ENCODE data around the gene ADGRD2. TPM values are rescaled to one million over a fixed set of nuclear protein-coding genes. Genes with fewer than 3 reads are reported as not detected.

ADGRD2 gene
- total RNA-seq, 1 experiment from 2014 or later, result not detected

DNA sequence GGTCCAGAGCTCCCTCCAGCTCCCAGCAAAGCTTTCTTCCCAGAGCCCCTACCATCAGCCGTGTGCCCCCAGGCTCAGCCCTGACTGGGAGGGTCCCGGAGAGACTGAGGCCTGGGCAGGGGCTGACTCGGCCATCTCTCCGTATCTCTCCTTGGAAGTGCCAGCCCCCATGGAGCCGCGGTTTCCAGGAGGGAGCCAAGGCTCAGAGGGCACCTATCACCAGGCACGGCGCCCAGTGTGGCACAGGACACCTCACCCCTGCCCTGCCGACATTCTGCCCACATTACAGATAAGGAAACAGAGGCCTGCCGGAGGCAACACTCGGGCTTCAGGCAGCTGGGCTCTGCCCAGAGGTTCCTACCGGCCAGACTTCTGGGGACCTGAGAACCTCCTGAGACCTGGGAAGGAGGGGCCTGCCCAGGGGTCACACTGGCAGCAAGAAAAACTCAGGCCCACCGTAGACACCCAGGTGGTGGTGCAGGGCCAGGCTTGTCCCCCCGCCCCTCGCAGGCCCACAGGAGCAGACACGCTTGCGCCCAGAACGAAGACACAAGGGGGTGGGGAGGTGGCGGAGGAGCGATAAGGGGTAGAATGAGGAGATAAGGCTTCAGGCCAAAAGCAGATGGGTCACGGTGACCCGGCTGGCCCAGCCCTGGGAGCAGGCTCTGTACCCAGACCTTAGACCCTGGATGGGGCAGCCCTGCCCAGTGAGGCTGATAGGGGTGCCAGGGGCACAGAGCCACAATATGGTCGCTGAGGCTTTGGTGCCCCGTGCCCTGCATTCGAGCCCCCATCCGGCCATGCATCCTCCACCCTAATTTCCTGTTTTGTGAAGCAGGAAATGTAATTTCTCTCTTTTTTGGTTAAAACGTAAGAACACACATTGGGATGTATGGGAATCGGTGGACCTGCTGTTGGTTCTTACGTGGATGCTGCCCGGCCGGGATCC, 45.1 kb downstream of the ADGRD2 start:
- Histone ChIP-seq H3K9me2 (replicated peaks; ENCODE audit: insufficient read depth, low read length) (no peaks in the 10 kb centered on the region), H3K79me2 (ENCODE audit: low read length) (no peaks in the 10 kb centered on the region), H3K4me1 (ENCODE audit: low read length) (no peaks in the 10 kb centered on the region), H3K4me3 (ENCODE audit: low read length) (no peak overlapping the region), H3K9ac (ENCODE audit: low read length) (no peak overlapping the region), H2AFZ (ENCODE audit: low read length) (no peak overlapping the region), H3K9me3 (ENCODE audit: low read length) (no peaks in the 10 kb centered on the region), H4K20me1 (ENCODE audit: insufficient read depth, low read depth, low read length) (no peaks in the 10 kb centered on the region), H3K4me2 (ENCODE audit: low read depth, low read length, poor library complexity, severe bottlenecking) (no peak overlapping the region), H3K36me3 (ENCODE audit: insufficient read depth, low read length) (no peaks in the 10 kb centered on the region), H3K27ac (ENCODE audit: low read length) (no peak overlapping the region), H3K27me3 (ENCODE audit: low read length) (no peaks in the 10 kb centered on the region)
- DNase-seq, result no peak

DNA sequence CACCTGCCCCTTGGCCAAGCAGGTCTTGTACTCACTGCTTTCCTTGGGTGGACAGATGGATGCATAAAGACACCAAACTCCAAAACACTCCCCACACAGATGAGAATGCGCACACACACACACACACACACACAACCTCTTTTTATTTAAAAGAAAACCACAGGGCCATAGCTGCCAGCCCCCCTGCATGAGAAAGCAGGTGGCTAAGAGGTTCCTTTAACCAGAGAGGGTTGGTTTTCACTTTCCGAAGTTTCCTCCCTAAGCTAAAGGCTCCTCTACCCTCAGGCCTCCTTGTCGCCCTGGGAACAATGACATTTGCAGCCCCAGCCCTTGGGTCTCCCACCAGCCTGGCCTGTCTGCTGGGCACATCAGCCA, 45.8 kb downstream of the ADGRD2 start:
- Histone ChIP-seq H3K4me1 (ENCODE audit: low read length) (no peaks in the 10 kb centered on the region), H2AFZ (ENCODE audit: low read length) (no peak overlapping the region), H3K9me2 (replicated peaks; ENCODE audit: insufficient read depth, low read length) (no peaks in the 10 kb centered on the region), H3K27ac (ENCODE audit: low read length) (no peak overlapping the region), H3K9me3 (ENCODE audit: low read length) (no peaks in the 10 kb centered on the region), H3K27me3 (ENCODE audit: low read length) (no peaks in the 10 kb centered on the region), H3K9ac (ENCODE audit: low read length) (no peak overlapping the region), H3K36me3 (ENCODE audit: insufficient read depth, low read length) (no peaks in the 10 kb centered on the region), H3K4me2 (ENCODE audit: low read depth, low read length, poor library complexity, severe bottlenecking) (no peak overlapping the region), H3K4me3 (ENCODE audit: low read length) (no peak overlapping the region), H4K20me1 (ENCODE audit: insufficient read depth, low read depth, low read length) (no peaks in the 10 kb centered on the region), H3K79me2 (ENCODE audit: low read length) (no peaks in the 10 kb centered on the region)
- DNase-seq, result no peak

DNA sequence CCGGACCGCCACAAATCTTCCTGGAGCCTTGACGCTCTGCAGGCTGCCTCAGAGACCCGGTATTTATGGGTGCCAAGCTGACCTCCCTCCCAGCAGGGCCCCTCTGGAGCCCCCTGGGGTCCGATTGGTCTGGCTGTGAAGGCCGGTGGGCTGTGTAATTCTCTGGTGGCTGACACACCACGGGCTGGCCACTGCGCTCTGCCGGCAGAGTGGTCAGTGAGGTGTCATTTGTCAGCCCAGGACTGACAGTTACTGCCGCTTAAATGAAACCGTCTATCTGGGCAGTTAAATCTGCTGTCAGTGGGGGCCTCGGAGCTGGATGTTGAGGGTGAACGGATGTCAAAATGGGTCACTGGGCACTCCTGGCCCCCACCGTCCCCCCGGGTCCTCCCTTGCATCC, 46.2 kb downstream of the ADGRD2 start:
- Histone ChIP-seq H3K27me3 (ENCODE audit: low read length) (no peaks in the 10 kb centered on the region), H2AFZ (ENCODE audit: low read length) (no peak overlapping the region), H3K9ac (ENCODE audit: low read length) (no peak overlapping the region), H3K27ac (ENCODE audit: low read length) (no peak overlapping the region), H3K36me3 (ENCODE audit: insufficient read depth, low read length) (no peaks in the 10 kb centered on the region), H3K9me3 (ENCODE audit: low read length) (no peaks in the 10 kb centered on the region), H3K79me2 (ENCODE audit: low read length) (no peaks in the 10 kb centered on the region), H3K4me3 (ENCODE audit: low read length) (no peak overlapping the region), H3K4me2 (ENCODE audit: low read depth, low read length, poor library complexity, severe bottlenecking) (no peak overlapping the region), H4K20me1 (ENCODE audit: insufficient read depth, low read depth, low read length) (no peaks in the 10 kb centered on the region), H3K4me1 (ENCODE audit: low read length) (no peaks in the 10 kb centered on the region), H3K9me2 (replicated peaks; ENCODE audit: insufficient read depth, low read length) (no peaks in the 10 kb centered on the region)
- no peak for DNase-seq

DNA sequence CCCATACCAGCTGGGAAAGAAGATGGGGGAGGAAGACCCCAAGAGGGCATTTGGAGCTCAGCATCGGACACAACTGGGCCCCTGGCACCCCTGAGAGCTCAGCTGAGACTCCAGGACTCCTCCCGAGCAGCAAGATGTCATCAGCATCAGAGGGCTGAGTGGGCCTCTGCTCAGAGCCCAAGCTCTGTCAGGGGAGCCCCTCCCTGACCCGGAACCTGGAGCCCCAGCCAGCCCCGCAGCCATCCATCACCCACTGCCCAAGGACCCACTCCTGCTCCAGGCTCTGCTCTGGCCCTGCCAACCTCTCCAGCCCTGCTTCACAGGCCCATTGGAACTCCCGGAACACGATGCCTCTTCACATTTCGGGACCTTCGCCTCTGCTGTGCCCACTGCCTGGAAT, 47.2 kb downstream of the ADGRD2 start:
- H3K27me3 ChIP-seq (ENCODE audit: low read length), result no peaks in the 10 kb centered on the region
- no peak overlapping the region for H3K9ac ChIP-seq (ENCODE audit: low read length)
- no peak overlapping the region for H3K27ac ChIP-seq (ENCODE audit: low read length)

DNA sequence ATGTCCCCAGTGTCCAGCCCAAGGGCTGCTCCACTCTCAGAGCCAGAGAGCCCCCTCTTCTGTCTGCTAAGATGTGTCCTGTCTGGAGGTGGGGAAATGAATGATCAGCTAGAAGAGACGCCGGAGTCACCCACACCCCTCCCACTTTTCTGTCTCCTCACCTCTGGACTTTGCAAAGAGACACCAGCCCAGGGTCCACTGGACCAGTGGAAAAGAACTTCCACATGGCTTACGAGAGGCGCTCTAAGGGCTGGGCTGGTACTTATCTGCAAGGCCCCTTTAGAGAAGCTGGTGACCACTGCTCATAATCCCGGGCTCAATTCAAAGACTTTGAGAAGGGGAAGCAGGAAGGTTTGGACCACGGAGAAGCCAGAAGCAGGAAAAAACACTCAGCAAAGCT, 47.8 kb downstream of the ADGRD2 start:
- Histone ChIP-seq H2AFZ (ENCODE audit: low read length) (no peak overlapping the region), H3K27me3 (ENCODE audit: low read length) (no peaks in the 10 kb centered on the region), H3K36me3 (ENCODE audit: insufficient read depth, low read length) (no peaks in the 10 kb centered on the region), H3K9me2 (replicated peaks; ENCODE audit: insufficient read depth, low read length) (no peaks in the 10 kb centered on the region), H3K4me1 (ENCODE audit: low read length) (no peaks in the 10 kb centered on the region), H3K9ac (ENCODE audit: low read length) (no peak overlapping the region), H3K4me3 (ENCODE audit: low read length) (no peak overlapping the region), H3K9me3 (ENCODE audit: low read length) (no peaks in the 10 kb centered on the region), H3K79me2 (ENCODE audit: low read length) (no peaks in the 10 kb centered on the region), H3K27ac (ENCODE audit: low read length) (no peak overlapping the region), H3K4me2 (ENCODE audit: low read depth, low read length, poor library complexity, severe bottlenecking) (no peak overlapping the region), H4K20me1 (ENCODE audit: insufficient read depth, low read depth, low read length) (no peaks in the 10 kb centered on the region)
- no peak for DNase-seq

More for the DNA sequence above, 47.2 kb downstream of the ADGRD2 start:
- Histone ChIP-seq H3K9me2 (replicated peaks; ENCODE audit: insufficient read depth, low read length) (no peaks in the 10 kb centered on the region), H4K20me1 (ENCODE audit: insufficient read depth, low read depth, low read length) (no peaks in the 10 kb centered on the region), H3K79me2 (ENCODE audit: low read length) (no peaks in the 10 kb centered on the region), H3K4me2 (ENCODE audit: low read depth, low read length, poor library complexity, severe bottlenecking) (no peak overlapping the region), H3K4me1 (ENCODE audit: low read length) (no peaks in the 10 kb centered on the region), H3K36me3 (ENCODE audit: insufficient read depth, low read length) (no peaks in the 10 kb centered on the region), H3K4me3 (ENCODE audit: low read length) (no peak overlapping the region), H3K9me3 (ENCODE audit: low read length) (no peaks in the 10 kb centered on the region), H2AFZ (ENCODE audit: low read length) (no peak overlapping the region)
- no peak for DNase-seq

DNA sequence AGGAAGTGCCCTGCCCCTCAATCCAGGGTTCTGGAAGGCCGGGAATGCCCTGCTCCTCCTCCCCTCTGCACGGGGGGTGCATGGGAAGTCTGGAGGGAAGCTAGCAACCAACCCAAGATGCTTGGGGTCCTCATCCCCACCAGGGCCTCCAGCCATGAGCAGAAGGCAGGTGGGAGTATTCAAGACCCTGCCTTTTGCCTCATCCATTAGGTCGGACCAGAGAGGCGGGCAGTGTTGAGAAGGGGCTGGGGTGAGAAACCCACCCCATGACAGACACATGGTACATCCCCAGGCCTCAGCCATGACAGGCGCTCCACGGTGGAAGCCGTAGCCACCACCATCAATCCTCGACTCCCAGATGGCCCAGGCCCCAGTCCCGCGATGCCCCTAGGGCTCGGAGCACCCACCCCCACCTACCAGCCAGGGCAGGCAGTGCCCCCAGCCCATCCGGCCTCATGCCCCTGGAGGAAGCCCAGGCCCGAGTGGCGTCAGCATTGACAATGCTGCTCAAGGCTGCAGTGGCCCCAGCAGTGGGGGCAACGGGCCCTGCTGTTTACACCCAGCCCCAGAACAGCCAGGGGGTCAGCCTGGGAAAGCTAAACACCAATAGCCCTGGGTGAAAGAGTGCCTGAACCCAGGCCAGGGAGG, 48.4 kb downstream of the ADGRD2 start:
- no peak for DNase-seq
- H3K4me3 ChIP-seq (ENCODE audit: low read length), result no peak overlapping the region
- no peak overlapping the region for H3K4me2 ChIP-seq (ENCODE audit: low read depth, low read length, poor library complexity, severe bottlenecking)
- no peaks in the 10 kb centered on the region for H3K9me3 ChIP-seq (ENCODE audit: low read length)
- no peak overlapping the region for H2AFZ ChIP-seq (ENCODE audit: low read length)
- H3K79me2 ChIP-seq (ENCODE audit: low read length), result no peaks in the 10 kb centered on the region
- H3K36me3 ChIP-seq (ENCODE audit: insufficient read depth, low read length), result no peaks in the 10 kb centered on the region
- no peak overlapping the region for H3K9ac ChIP-seq (ENCODE audit: low read length)
- no peaks in the 10 kb centered on the region for H3K27me3 ChIP-seq (ENCODE audit: low read length)
- H3K4me1 ChIP-seq (ENCODE audit: low read length), result no peaks in the 10 kb centered on the region
- H3K9me2 ChIP-seq (replicated peaks; ENCODE audit: insufficient read depth, low read length), result no peaks in the 10 kb centered on the region
- no peaks in the 10 kb centered on the region for H4K20me1 ChIP-seq (ENCODE audit: insufficient read depth, low read depth, low read length)
- H3K27ac ChIP-seq (ENCODE audit: low read length), result no peak overlapping the region

DNA sequence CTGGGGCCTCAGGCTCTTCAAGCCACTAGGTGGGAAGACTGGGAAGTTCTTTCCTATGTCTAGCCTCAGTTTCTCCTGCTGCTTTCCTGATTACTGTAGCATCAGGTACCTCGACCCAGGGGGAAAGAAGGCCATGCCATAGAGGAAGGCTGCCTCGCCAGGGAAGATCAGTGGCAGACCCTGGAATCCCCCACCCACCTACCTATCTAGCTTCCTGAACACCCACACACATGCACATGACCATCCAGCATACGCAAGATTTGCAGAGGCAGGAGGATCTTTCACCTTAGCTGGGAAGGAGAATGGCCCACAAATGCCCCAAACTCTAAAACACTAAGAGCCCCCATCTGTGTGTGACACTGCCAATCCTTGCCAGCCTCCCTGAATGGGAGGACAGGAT, 49.0 kb downstream of the ADGRD2 start:
- H3K9me3 ChIP-seq (ENCODE audit: low read length), result no peaks in the 10 kb centered on the region
- H3K4me1 ChIP-seq (ENCODE audit: low read length), result no peaks in the 10 kb centered on the region
- no peaks in the 10 kb centered on the region for H4K20me1 ChIP-seq (ENCODE audit: insufficient read depth, low read depth, low read length)
- no peak for DNase-seq
- H3K9ac ChIP-seq (ENCODE audit: low read length), result no peak overlapping the region
- H3K4me2 ChIP-seq (ENCODE audit: low read depth, low read length, poor library complexity, severe bottlenecking), result no peak overlapping the region
- no peaks in the 10 kb centered on the region for H3K79me2 ChIP-seq (ENCODE audit: low read length)
- no peak overlapping the region for H3K27ac ChIP-seq (ENCODE audit: low read length)
- H3K4me3 ChIP-seq (ENCODE audit: low read length), result no peak overlapping the region
- no peaks in the 10 kb centered on the region for H3K27me3 ChIP-seq (ENCODE audit: low read length)
- H3K36me3 ChIP-seq (ENCODE audit: insufficient read depth, low read length), result no peaks in the 10 kb centered on the region
- no peaks in the 10 kb centered on the region for H3K9me2 ChIP-seq (replicated peaks; ENCODE audit: insufficient read depth, low read length)
- H2AFZ ChIP-seq (ENCODE audit: low read length), result no peak overlapping the region

DNA sequence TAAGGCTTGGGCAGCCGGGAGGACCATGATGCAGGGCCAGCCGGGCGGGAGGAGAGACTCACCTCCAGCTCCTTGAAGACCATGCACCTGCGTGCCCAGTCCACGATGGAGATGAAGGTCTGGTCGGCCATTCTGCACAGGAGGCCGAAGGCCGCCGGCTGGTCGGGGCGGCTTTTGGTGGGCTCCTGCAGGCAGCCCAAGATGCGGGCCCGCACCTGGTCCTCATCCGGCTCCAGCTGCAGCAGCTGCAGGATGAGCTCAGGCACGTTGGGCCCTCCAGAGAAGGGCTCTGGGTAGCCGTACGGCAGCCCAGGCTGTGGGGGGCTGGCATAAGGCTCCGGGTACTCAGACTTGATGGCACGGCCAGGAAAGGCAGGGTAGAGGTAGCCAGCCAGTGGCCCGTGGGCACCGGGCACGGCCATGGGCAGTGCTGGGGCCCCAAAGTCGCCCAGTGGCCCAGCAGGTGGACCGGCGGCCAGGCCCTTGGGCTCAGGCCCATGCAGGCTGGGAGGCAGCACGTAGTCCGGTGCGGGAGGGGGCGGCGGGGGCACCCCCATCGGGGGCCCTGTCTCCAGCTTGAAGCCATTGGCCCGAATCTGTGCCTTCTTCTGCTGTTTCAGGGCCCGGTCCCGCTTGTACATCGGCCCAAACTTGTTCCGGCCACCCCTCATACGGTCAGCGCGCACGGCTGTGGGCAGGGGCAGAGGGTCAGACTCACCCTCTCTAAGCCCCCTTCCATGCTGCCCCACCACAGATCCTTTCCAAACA, 50.0 kb downstream of the ADGRD2 start:
- no peak for DNase-seq
- no peaks in the 10 kb centered on the region for H3K27me3 ChIP-seq (ENCODE audit: low read length)
- no peaks in the 10 kb centered on the region for H3K9me3 ChIP-seq (ENCODE audit: low read length)
- no peaks in the 10 kb centered on the region for H3K4me1 ChIP-seq (ENCODE audit: low read length)
- no peak overlapping the region for H2AFZ ChIP-seq (ENCODE audit: low read length)
- H3K79me2 ChIP-seq (ENCODE audit: low read length), result no peaks in the 10 kb centered on the region
- no peaks in the 10 kb centered on the region for H4K20me1 ChIP-seq (ENCODE audit: insufficient read depth, low read depth, low read length)
- H3K36me3 ChIP-seq (ENCODE audit: insufficient read depth, low read length), result no peaks in the 10 kb centered on the region
- H3K9me2 ChIP-seq (replicated peaks; ENCODE audit: insufficient read depth, low read length), result no peaks in the 10 kb centered on the region
- no peak overlapping the region for H3K27ac ChIP-seq (ENCODE audit: low read length)
- H3K4me2 ChIP-seq (ENCODE audit: low read depth, low read length, poor library complexity, severe bottlenecking), result no peak overlapping the region
- no peak overlapping the region for H3K9ac ChIP-seq (ENCODE audit: low read length)
- no peak overlapping the region for H3K4me3 ChIP-seq (ENCODE audit: low read length)

All from Karpas-422 (cell line).